ENCODE data around the gene ABR. TPM values are rescaled to one million over a fixed set of nuclear protein-coding genes. Genes with fewer than 3 reads are reported as not detected.
A peak's percentile ranks its signal among the peaks of the same experiment; 100 is the strongest.
"Not testable (repeated sequence)": the region's sequence is repeated elsewhere in the genome, so short reads cannot be mapped to it uniquely, and the experiment has no call there.

Gene ABR
- total RNA-seq, 1 donor from 2014 or later = 13.4 TPM

- DNase-seq (ENCODE audit: low spot score) (no peak), ATAC-seq (no peak)
Observed at GRCh38 chr17:1202291-1202690, 22.5 kb upstream of the ABR start.

GRCh38 chr17:1201132-1201702 is 21.4 kb upstream of the ABR start:
- DNase-seq (ENCODE audit: low spot score) (no peak), ATAC-seq (no peak)

GRCh38 chr17:1199271-1199743 is 19.5 kb upstream of the ABR start:
- DNase-seq (ENCODE audit: low spot score); ATAC-seq: not testable (repeated sequence)

- ATAC-seq (peak; percentile 61), DNase-seq (ENCODE audit: low spot score) (peak; percentile 67)
Observed at GRCh38 chr17:1197781-1198490, 18.2 kb upstream of the ABR start.

GRCh38 chr17:1197379-1197778 is 17.6 kb upstream of the ABR start:
- ATAC-seq = peak; percentile 37
- DNase-seq (ENCODE audit: low spot score) = no peak

- DNase-seq (ENCODE audit: low spot score) = no peak
- no peak for ATAC-seq
Observed at GRCh38 chr17:1196946-1197345, 17.2 kb upstream of the ABR start.

- ATAC-seq = no peak
- DNase-seq (ENCODE audit: low spot score) = no peak
Observed at GRCh38 chr17:1192911-1193699, 13.3 kb upstream of the ABR start.

- DNase-seq (ENCODE audit: low spot score) = no peak
- ATAC-seq = no peak
Observed at GRCh38 chr17:1190751-1191331, 11.1 kb upstream of the ABR start.

GRCh38 chr17:1188812-1189504 is 9.2 kb upstream of the ABR start:
- DNase-seq (ENCODE audit: low spot score) = peak; percentile 83
- ATAC-seq = peak; percentile 75

GRCh38 chr17:1186923-1187771 is 7.4 kb upstream of the ABR start:
- ATAC-seq (peak; percentile 95), DNase-seq (ENCODE audit: low spot score) (peak; percentile 86)

- ATAC-seq = no peak
- no peak for DNase-seq (ENCODE audit: low spot score)
Observed at GRCh38 chr17:1186214-1186820, 6.5 kb upstream of the ABR start.

- DNase-seq (ENCODE audit: low spot score) (no peak), ATAC-seq (no peak)
Observed at GRCh38 chr17:1183171-1183873, 3.5 kb upstream of the ABR start.

- ATAC-seq (no peak), DNase-seq (ENCODE audit: low spot score) (no peak)
Observed at GRCh38 chr17:1182811-1183170, 3.0 kb upstream of the ABR start.

- no peak for DNase-seq (ENCODE audit: low spot score)
Observed at GRCh38 chr17:1181753-1182137, 2.0 kb upstream of the ABR start.

GRCh38 chr17:1180958-1181752 is 1.4 kb upstream of the ABR start:
- ATAC-seq (no peak), DNase-seq (ENCODE audit: low spot score) (no peak)

More at GRCh38 chr17:1181753-1182137, 2.0 kb upstream of the ABR start:
- ATAC-seq = no peak

- ATAC-seq (no peak), DNase-seq (ENCODE audit: low spot score) (no peak)
Observed at GRCh38 chr17:1179112-1179817, 516 bp downstream of the ABR start.

- DNase-seq (ENCODE audit: low spot score) = no peak
- no peak for ATAC-seq
Observed at GRCh38 chr17:1177016-1177700, 2.6 kb downstream of the ABR start.
